OCI-LY1 (cell line): Measurements from ENCODE around the gene TRIM2.
"Not testable (repeated sequence)": the region's sequence is repeated elsewhere in the genome, so short reads cannot be mapped to it uniquely, and the experiment has no call there.

ENCODE experiments used
- H2AFZ ChIP-seq: fragments of 200-600 bp; sonication (generic), shearing (Covaris generic); 2 replicates; pipeline ENCODE4 v1.6.0; 2014; ENCODE audit warnings: antibody characterized with exemption, mild to moderate bottlenecking, low read length
- H3F3A ChIP-seq: fragments of 200-600 bp; sonication (generic), shearing (Covaris generic); 2 replicates; pipeline ENCODE4 v1.6.0; 2014; ENCODE audit warnings: mild to moderate bottlenecking, antibody characterized with exemption, low read length, moderate library complexity; ENCODE audit not compliant: insufficient read depth
- H3K27ac ChIP-seq: fragments of 200-600 bp; sonication (generic); 2 replicates; pipeline ENCODE4 v1.5.1; 2014; ENCODE audit warnings: low read length, mixed run types, mild to moderate bottlenecking, low read depth; ENCODE audit not compliant: poor library complexity, severe bottlenecking
- H3K27me3 ChIP-seq: fragments of 200-600 bp; sonication (generic); 2 replicates; pipeline ENCODE4 v1.6.0; 2014; ENCODE audit warnings: antibody characterized with exemption, mild to moderate bottlenecking, low read length, moderate library complexity; ENCODE audit not compliant: insufficient read depth
- H3K36me3 ChIP-seq: fragments of 200-600 bp; sonication (generic); 2 replicates; pipeline ENCODE4 v1.6.1; 2014; ENCODE audit warnings: mild to moderate bottlenecking, antibody characterized with exemption, low read length, moderate library complexity, mixed read lengths; ENCODE audit not compliant: insufficient read depth
- H3K4me1 ChIP-seq: fragments of 200-600 bp; sonication (generic); 2 replicates; pipeline ENCODE4 v1.5.1; 2014; ENCODE audit warnings: mild to moderate bottlenecking, low read length, moderate library complexity; ENCODE audit not compliant: insufficient read depth, severe bottlenecking
- H3K4me2 ChIP-seq: fragments of 200-600 bp; sonication (generic), shearing (Covaris generic); 2 replicates; pipeline ENCODE4 v1.6.1; 2014; ENCODE audit warnings: low read length
- H3K4me3 ChIP-seq: fragments of 200-600 bp; sonication (generic); 2 replicates; pipeline ENCODE4 v1.5.1; 2014; ENCODE audit warnings: low read length, low read depth, mild to moderate bottlenecking, mixed read lengths; ENCODE audit not compliant: poor library complexity, severe bottlenecking
- H3K79me2 ChIP-seq: fragments of 200-600 bp; shearing (Covaris generic); 2 replicates; pipeline ENCODE4 v1.6.1; 2016; ENCODE audit warnings: mixed run types, low read length, mixed read lengths; ENCODE audit not compliant: insufficient read depth
- H3K9ac ChIP-seq: fragments of 200-600 bp; sonication (generic), shearing (Covaris generic); 2 replicates; pipeline ENCODE4 v1.6.1; 2014; ENCODE audit warnings: mild to moderate bottlenecking, low read length, mixed read lengths
- H3K9me2 ChIP-seq: fragments of 200-600 bp; sonication (generic), shearing (Covaris generic); 2 replicates; pipeline ENCODE4 v1.6.1; 2014; ENCODE audit warnings: low read depth, mild to moderate bottlenecking, low read length, mixed read lengths
- H3K9me3 ChIP-seq: fragments of 200-600 bp; shearing (Covaris generic); 2 replicates; pipeline ENCODE4 v1.6.1; 2014; ENCODE audit warnings: low read length, mixed read lengths
- H4K20me1 ChIP-seq: fragments of 200-600 bp; sonication (generic), shearing (Covaris generic); 2 replicates; pipeline ENCODE4 v1.6.0; 2016; ENCODE audit warnings: mild to moderate bottlenecking, low read length; ENCODE audit not compliant: insufficient read depth
- EZH2 ChIP-seq: fragments of 200-600 bp; sonication (generic), shearing (Covaris generic); IDR thresholded peaks from 2 replicates; pipeline ENCODE4 v1.8.0; 2017; ENCODE audit warnings: borderline replicate concordance, mixed run types, mild to moderate bottlenecking, antibody characterized with exemption, low read length, moderate library complexity, mixed read lengths
- TF ChIP-seq, protein P1 (sequence below): fragments of 200-600 bp; sonication (generic), shearing (Covaris generic); IDR thresholded peaks from 2 replicates; pipeline ENCODE4 v1.5.1; 2017; ENCODE audit warnings: mild to moderate bottlenecking, antibody characterized with exemption, low read length, moderate library complexity, mixed read lengths

The TRIM2 gene

DNA sequence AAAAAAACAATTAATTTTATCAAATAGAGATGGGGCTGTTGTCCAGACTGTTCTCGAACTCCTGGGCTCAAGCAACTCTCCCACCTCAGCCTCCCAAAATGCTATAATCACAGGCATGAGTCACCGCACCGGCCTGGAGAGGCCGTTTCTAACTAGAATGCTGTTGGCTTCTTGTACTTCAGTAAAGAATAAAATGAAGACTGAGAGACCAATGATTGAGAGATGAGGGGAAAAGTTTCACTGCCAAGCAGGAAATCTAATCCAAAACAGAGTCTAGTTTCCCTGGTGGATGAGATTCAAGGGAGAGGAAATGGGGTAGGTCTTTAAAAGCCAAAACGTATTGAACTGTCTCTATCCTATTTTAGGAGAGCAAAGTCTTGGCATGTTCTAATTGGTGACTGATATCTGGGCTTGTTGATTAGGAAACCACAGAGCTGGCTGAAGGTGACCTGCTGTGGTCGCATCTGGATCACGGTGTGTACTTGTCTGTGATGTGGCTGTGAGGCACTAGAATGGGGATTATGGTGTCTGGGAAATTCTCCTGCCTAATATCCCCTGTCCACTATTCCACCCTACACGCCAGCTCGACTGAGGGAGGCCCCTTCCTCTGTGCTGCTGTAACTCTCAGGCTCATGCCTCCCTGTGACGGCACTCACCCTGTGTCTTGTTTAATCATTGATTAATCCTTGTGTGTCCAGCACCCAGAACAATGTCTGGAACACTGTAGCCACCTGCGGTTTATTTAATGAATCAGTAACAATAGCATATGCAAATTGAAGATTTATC lies 15.0 kb upstream of the TRIM2 start:
- Histone ChIP-seq H2AFZ (no peak overlapping the region), H3K4me3 (no peak overlapping the region), H3K9ac (no peak overlapping the region), H3K4me1 (no peaks in the 10 kb centered on the region), H3K36me3 (no peaks in the 10 kb centered on the region), H3K9me3 (no peaks in the 10 kb centered on the region), H3K27ac (no peak overlapping the region), H3K9me2 (no peaks in the 10 kb centered on the region), H4K20me1 (no peaks in the 10 kb centered on the region), H3K79me2 (no peaks in the 10 kb centered on the region), H3K4me2 (no peak overlapping the region), H3F3A (no peaks in the 10 kb centered on the region), H3K27me3 (no peaks in the 10 kb centered on the region; the same call in 1 of the 2 replicates)
- TF ChIP-seq EZH2 = no peak
- TF ChIP-seq, protein P1, sequence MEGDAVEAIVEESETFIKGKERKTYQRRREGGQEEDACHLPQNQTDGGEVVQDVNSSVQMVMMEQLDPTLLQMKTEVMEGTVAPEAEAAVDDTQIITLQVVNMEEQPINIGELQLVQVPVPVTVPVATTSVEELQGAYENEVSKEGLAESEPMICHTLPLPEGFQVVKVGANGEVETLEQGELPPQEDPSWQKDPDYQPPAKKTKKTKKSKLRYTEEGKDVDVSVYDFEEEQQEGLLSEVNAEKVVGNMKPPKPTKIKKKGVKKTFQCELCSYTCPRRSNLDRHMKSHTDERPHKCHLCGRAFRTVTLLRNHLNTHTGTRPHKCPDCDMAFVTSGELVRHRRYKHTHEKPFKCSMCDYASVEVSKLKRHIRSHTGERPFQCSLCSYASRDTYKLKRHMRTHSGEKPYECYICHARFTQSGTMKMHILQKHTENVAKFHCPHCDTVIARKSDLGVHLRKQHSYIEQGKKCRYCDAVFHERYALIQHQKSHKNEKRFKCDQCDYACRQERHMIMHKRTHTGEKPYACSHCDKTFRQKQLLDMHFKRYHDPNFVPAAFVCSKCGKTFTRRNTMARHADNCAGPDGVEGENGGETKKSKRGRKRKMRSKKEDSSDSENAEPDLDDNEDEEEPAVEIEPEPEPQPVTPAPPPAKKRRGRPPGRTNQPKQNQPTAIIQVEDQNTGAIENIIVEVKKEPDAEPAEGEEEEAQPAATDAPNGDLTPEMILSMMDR = no peak

DNA sequence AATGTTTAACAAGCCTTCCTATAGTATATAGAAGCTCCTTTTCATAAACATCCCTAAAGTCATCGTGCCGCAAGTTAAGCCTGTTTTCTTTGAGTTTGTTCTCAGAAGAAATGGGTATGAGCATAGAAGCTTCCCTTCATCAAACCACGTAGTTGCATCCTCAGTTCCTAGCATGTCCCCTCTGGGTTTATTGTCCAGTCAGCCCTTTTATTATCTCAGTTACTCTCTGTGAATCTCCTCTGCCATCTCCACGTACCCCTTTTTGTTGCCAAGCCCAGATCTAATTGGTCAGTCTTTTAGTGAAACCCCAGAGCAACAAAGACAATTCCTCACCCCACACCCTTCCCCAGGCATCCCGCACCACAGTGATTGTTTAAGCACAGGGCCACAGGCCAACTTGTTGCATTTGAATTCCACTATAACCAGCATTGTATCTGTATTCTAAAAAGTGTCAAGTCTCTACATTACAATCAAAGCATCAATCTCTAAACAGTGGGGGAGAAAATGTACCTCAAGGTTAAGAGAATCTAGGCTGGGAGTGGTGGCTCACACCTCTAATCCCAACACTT lies 12.4 kb upstream of the TRIM2 start:
- no peaks in the 10 kb centered on the region for H3K79me2 ChIP-seq
- no peaks in the 10 kb centered on the region for H3K36me3 ChIP-seq
- no peaks in the 10 kb centered on the region for H3K9me2 ChIP-seq
- no peak overlapping the region for H2AFZ ChIP-seq
- H4K20me1 ChIP-seq = no peaks in the 10 kb centered on the region
- H3K4me3 ChIP-seq = no peak overlapping the region
- no peaks in the 10 kb centered on the region for H3F3A ChIP-seq
- no peaks in the 10 kb centered on the region for H3K4me1 ChIP-seq
- H3K27me3 ChIP-seq = peaks cover 5% of the 10 kb centered on the region; the same call in 1 of the 2 replicates
- no peaks in the 10 kb centered on the region for H3K9me3 ChIP-seq
- H3K27ac ChIP-seq = no peak overlapping the region
- no peak for TF ChIP-seq EZH2
- H3K9ac ChIP-seq = no peak overlapping the region
- no peak overlapping the region for H3K4me2 ChIP-seq

DNA sequence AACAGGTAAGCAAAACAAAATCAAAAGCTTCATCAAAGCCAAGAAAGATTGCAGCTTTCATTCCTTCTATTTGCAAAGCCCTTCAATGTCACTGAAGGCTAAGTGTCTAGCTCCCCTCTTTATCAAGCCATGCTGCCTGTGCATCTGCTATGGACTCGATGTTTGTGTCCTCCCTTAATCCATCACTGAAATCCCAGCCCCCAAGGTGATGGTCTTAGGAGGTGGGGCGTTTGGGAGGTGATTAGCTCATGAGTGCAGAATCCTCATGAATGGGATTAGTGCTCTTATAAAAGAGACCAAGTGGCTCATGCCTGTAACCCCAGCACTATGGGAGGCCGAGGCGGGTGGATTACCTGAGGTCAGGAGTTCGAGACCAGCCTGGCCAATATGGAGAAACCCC lies 6.9 kb upstream of the TRIM2 start:
- no peaks in the 10 kb centered on the region for H3K9me3 ChIP-seq
- no peak for TF ChIP-seq EZH2
- no peaks in the 10 kb centered on the region for H3K36me3 ChIP-seq
- H3K27ac ChIP-seq = no peak overlapping the region
- no peaks in the 10 kb centered on the region for H3K9me2 ChIP-seq
- no peaks in the 10 kb centered on the region for H4K20me1 ChIP-seq
- no peak overlapping the region for H3K4me3 ChIP-seq
- no peaks in the 10 kb centered on the region for H3K4me1 ChIP-seq
- 0 out of 2 replicates have a peak, but pooled peaks cover 5% of the 10 kb centered on the region for H3K27me3 ChIP-seq
- no peaks in the 10 kb centered on the region for H3K79me2 ChIP-seq
- no peak overlapping the region for H2AFZ ChIP-seq
- no peaks in the 10 kb centered on the region for H3F3A ChIP-seq
- no peak overlapping the region for H3K4me2 ChIP-seq
- H3K9ac ChIP-seq = no peak overlapping the region

DNA sequence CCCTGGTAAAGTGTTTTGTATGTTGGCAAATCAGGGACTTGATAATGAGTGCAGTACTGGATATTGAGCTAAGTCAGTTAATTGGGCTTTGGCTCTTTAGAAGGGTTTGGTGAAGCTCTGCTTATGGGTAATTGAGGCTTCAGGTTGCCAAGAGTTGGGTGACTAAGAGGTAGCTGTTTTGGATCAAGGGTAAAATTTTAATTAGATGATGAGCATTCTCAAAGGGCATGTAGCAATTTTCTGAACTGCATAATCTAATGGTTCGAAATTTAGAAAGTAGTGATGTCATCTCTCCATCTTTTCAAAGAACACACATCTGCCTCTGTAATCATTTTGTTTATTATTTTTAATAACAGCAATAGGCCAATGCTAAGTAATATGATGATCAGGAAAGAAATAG lies 5.5 kb upstream of the TRIM2 start:
- Histone ChIP-seq H4K20me1 (no peaks in the 10 kb centered on the region), H3K9ac (no peak overlapping the region), H3K9me2 (no peaks in the 10 kb centered on the region), H3K27me3 (0 out of 2 replicates have a peak, but pooled peaks cover 5% of the 10 kb centered on the region), H2AFZ (no peak overlapping the region), H3K4me3 (no peak overlapping the region), H3K36me3 (no peaks in the 10 kb centered on the region), H3K4me2 (no peak overlapping the region), H3K27ac (no peak overlapping the region), H3K4me1 (no peaks in the 10 kb centered on the region), H3K79me2 (no peaks in the 10 kb centered on the region), H3K9me3 (no peaks in the 10 kb centered on the region), H3F3A (no peaks in the 10 kb centered on the region)
- TF ChIP-seq, protein P1 = no peak

DNA sequence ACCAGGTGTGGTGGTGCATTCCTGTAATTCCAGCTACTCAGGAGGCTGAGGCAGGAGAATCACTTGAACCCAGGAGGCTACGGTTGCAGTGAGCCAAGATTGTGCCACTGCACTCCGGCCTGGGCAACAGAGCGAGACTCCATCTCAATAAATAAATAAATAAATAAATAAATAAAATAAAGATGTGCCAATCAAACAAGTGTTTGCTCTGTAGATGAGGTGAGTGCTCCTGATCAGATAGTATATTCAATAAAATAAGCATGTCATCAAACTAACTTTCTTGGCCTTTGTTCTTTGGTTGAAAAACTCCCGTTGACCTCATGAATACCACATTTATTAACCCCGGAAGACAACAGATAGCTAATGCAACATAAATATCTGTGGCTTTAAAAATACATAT lies 497 bp upstream of the TRIM2 start:
- not testable (repeated sequence) for H3K4me2 ChIP-seq, H3K79me2 ChIP-seq, H3K9me2 ChIP-seq, H4K20me1 ChIP-seq, H3K4me3 ChIP-seq, H3K9me3 ChIP-seq, H3K36me3 ChIP-seq, H3K9ac ChIP-seq, H3K4me1 ChIP-seq, H3F3A ChIP-seq, H2AFZ ChIP-seq, H3K27me3 ChIP-seq, H3K27ac ChIP-seq
